ENCODE data around the gene PLSCR4.

PLSCR4 gene

GRCh38 chr3:146223401-146224373 is 27.2 kb downstream of the PLSCR4 start:
- Histone ChIP-seq H3K79me1 (ENCODE audit: low read depth, low read length) (no peaks in the 10 kb centered on the region), H2BK120ac (ENCODE audit: low read depth, low read length) (no peak overlapping the region), H4K8ac (ENCODE audit: low read depth, low read length) (no peak overlapping the region), H3K27me3 (ENCODE audit: control insufficient read depth in 3 of 3, insufficient read depth in 3 of 3, low read depth in 1 of 3, low read length in 3 of 3) (no peaks in the 10 kb centered on the region), H3K27ac (replicated peaks; ENCODE audit: low read length) (no peak overlapping the region), H2AFZ (ENCODE audit: low read length) (no peak overlapping the region), H2BK15ac (ENCODE audit: low read length) (no peak overlapping the region), H3K4me3 (ENCODE audit: low read length in 2 of 2) (no peak overlapping the region), H3K9me3 (replicated peaks in 1 of 2; ENCODE audit: control insufficient read depth in 2 of 2, insufficient read depth in 1 of 2, low read depth in 1 of 2, low read length in 2 of 2) (no peaks in the 10 kb centered on the region), H3K4me2 (ENCODE audit: insufficient read depth, low read length, poor library complexity, severe bottlenecking) (no peak overlapping the region), H2AK5ac (ENCODE audit: low read depth, low read length) (no peak overlapping the region), H2BK5ac (ENCODE audit: low read length) (no peak overlapping the region), H2BK12ac (ENCODE audit: low read length) (no peak overlapping the region), H3K23ac (ENCODE audit: low read depth, low read length, poor library complexity) (no peak overlapping the region), H3K4ac (ENCODE audit: low read length) (no peak overlapping the region), H3K9ac (ENCODE audit: low read depth, low read length, poor library complexity) (no peak overlapping the region), H3K18ac (ENCODE audit: low read length) (no peak overlapping the region), H3K14ac (ENCODE audit: low read length) (no peak overlapping the region), H3K36me3 (replicated peaks in 1 of 2; ENCODE audit: control insufficient read depth in 2 of 2, insufficient read depth in 2 of 2, low read length in 2 of 2) (no peaks in the 10 kb centered on the region), H3K4me1 (ENCODE audit: control insufficient read depth in 2 of 2, insufficient read depth in 1 of 2, low read depth in 1 of 2, low read length in 2 of 2) (no peaks in the 10 kb centered on the region), H4K91ac (ENCODE audit: low read depth, low read length, poor library complexity) (no peak overlapping the region)
- WGBS, 2 donors (ENCODE audit: extremely low coverage in 2 of 2, insufficient read length in 2 of 2, insufficient replicate concordance in 1 of 2), result no CpG with 5 or more reads among the region's 6 CpGs
- no peak for DNase-seq (ENCODE audit: low spot score)

- Histone ChIP-seq H2BK12ac (ENCODE audit: low read length) (no peak overlapping the region), H2AK5ac (ENCODE audit: low read depth, low read length) (no peak overlapping the region), H2BK15ac (ENCODE audit: low read length) (no peak overlapping the region), H2AFZ (ENCODE audit: low read length) (no peak overlapping the region), H4K91ac (ENCODE audit: low read depth, low read length, poor library complexity) (no peak overlapping the region), H3K4me1 (ENCODE audit: control insufficient read depth in 2 of 2, insufficient read depth in 1 of 2, low read depth in 1 of 2, low read length in 2 of 2) (no peaks in the 10 kb centered on the region), H3K36me3 (replicated peaks in 1 of 2; ENCODE audit: control insufficient read depth in 2 of 2, insufficient read depth in 2 of 2, low read length in 2 of 2) (no peaks in the 10 kb centered on the region), H3K4me2 (ENCODE audit: insufficient read depth, low read length, poor library complexity, severe bottlenecking) (no peak overlapping the region), H3K79me1 (ENCODE audit: low read depth, low read length) (no peaks in the 10 kb centered on the region), H3K4me3 (ENCODE audit: low read length in 2 of 2) (no peak overlapping the region), H3K9ac (ENCODE audit: low read depth, low read length, poor library complexity) (no peak overlapping the region), H2BK5ac (ENCODE audit: low read length) (no peak overlapping the region), H2BK120ac (ENCODE audit: low read depth, low read length) (no peak overlapping the region), H3K14ac (ENCODE audit: low read length) (no peak overlapping the region), H3K4ac (ENCODE audit: low read length) (no peak overlapping the region), H4K8ac (ENCODE audit: low read depth, low read length) (no peak overlapping the region), H3K9me3 (replicated peaks in 1 of 2; ENCODE audit: control insufficient read depth in 2 of 2, insufficient read depth in 1 of 2, low read depth in 1 of 2, low read length in 2 of 2) (no peaks in the 10 kb centered on the region), H3K27me3 (ENCODE audit: control insufficient read depth in 3 of 3, insufficient read depth in 3 of 3, low read depth in 1 of 3, low read length in 3 of 3) (no peaks in the 10 kb centered on the region), H3K27ac (replicated peaks; ENCODE audit: low read length) (no peak overlapping the region), H3K18ac (ENCODE audit: low read length) (no peak overlapping the region), H3K23ac (ENCODE audit: low read depth, low read length, poor library complexity) (no peak overlapping the region)
- DNase-seq (ENCODE audit: low spot score), result no peak
- WGBS, 2 donors (ENCODE audit: extremely low coverage in 2 of 2, insufficient read length in 2 of 2, insufficient replicate concordance in 1 of 2), result 100% methylated on average over 1 of the region's 9 CpGs; no CpG with 5 or more reads in 1 of the 2 donors
Observed at GRCh38 chr3:146222204-146223046, 28.5 kb downstream of the PLSCR4 start.

- Histone ChIP-seq H3K9me3 (replicated peaks in 1 of 2; ENCODE audit: control insufficient read depth in 2 of 2, insufficient read depth in 1 of 2, low read depth in 1 of 2, low read length in 2 of 2) (no peaks in the 10 kb centered on the region), H3K9ac (ENCODE audit: low read depth, low read length, poor library complexity) (no peak overlapping the region), H3K36me3 (replicated peaks in 1 of 2; ENCODE audit: control insufficient read depth in 2 of 2, insufficient read depth in 2 of 2, low read length in 2 of 2) (no peaks in the 10 kb centered on the region), H4K91ac (ENCODE audit: low read depth, low read length, poor library complexity) (no peak overlapping the region), H3K23ac (ENCODE audit: low read depth, low read length, poor library complexity) (no peak overlapping the region), H3K4me1 (ENCODE audit: control insufficient read depth in 2 of 2, insufficient read depth in 1 of 2, low read depth in 1 of 2, low read length in 2 of 2) (no peaks in the 10 kb centered on the region), H2BK12ac (ENCODE audit: low read length) (no peak overlapping the region), H3K4ac (ENCODE audit: low read length) (no peak overlapping the region), H2BK120ac (ENCODE audit: low read depth, low read length) (no peak overlapping the region), H3K14ac (ENCODE audit: low read length) (no peak overlapping the region), H2AFZ (ENCODE audit: low read length) (no peak overlapping the region), H2BK5ac (ENCODE audit: low read length) (no peak overlapping the region), H2BK15ac (ENCODE audit: low read length) (no peak overlapping the region), H3K4me3 (ENCODE audit: low read length in 2 of 2) (no peak overlapping the region), H3K4me2 (ENCODE audit: insufficient read depth, low read length, poor library complexity, severe bottlenecking) (no peak overlapping the region), H3K27ac (replicated peaks; ENCODE audit: low read length) (no peak overlapping the region), H3K27me3 (ENCODE audit: control insufficient read depth in 3 of 3, insufficient read depth in 3 of 3, low read depth in 1 of 3, low read length in 3 of 3) (no peaks in the 10 kb centered on the region), H3K18ac (ENCODE audit: low read length) (no peak overlapping the region), H4K8ac (ENCODE audit: low read depth, low read length) (no peak overlapping the region), H2AK5ac (ENCODE audit: low read depth, low read length) (no peak overlapping the region), H3K79me1 (ENCODE audit: low read depth, low read length) (no peaks in the 10 kb centered on the region)
- DNase-seq (ENCODE audit: low spot score), result no peak
Observed at GRCh38 chr3:146221276-146221675, 29.6 kb downstream of the PLSCR4 start.

Measured in neuronal stem cell (in vitro differentiated cells).